B cell (primary cell): Measurements from ENCODE around the gene ADAMTSL2. TPM values are rescaled to one million over a fixed set of nuclear protein-coding genes. Genes with fewer than 3 reads are reported as not detected.

ENCODE experiments used
- ATAC-seq: fragments of 200-7000 bp; cut with Tn5 transposase; one replicate; pipeline ENCODE4 v1.10.0; 2021; ENCODE audit warnings: low read depth, mild to moderate bottlenecking, moderate number of reproducible peaks, moderate library complexity
- CTCF ChIA-PET: fragments of 350-600 bp; sonication (Branson Sonifier 250); formaldehyde crosslinking; loops from one replicate; lab custom pipeline; 2021; ENCODE audit warnings: antibody characterized with exemption, inconsistent platforms; lab: Charles Lee
- POLR2A ChIA-PET: fragments of 350-600 bp; sonication (Branson Sonifier 250); formaldehyde crosslinking; loops from one replicate; lab custom pipeline; 2021; ENCODE audit warnings: antibody characterized with exemption; lab: Charles Lee
- DNase-seq: peaks from one replicate; pipeline ENCODE4 v3.0.0; 2013
- H2AFZ ChIP-seq: 2 replicates; pipeline ENCODE4 v1.6.1; 2012; ENCODE audit warnings: mild to moderate bottlenecking, low read depth, low read length; ENCODE audit not compliant: insufficient read depth, poor library complexity, severe bottlenecking
- H3K27ac ChIP-seq, 2 donors: 1 replicate in 1 of 2; 2 replicates in 1 of 2; pipeline ENCODE4 v1.5.1; 2012 to 2013; ENCODE audit warnings: low read length in 2 of 2, mild to moderate bottlenecking in 2 of 2, moderate library complexity in 1 of 2
- H3K27me3 ChIP-seq, 4 experiments: fragments of 200-600 bp in 1 of 4; sonication (generic) in 1 of 4; replicated peaks in 1 of 4; 1 replicate in 2 of 4; 2 replicates in 2 of 4; pipeline versions ENCODE4 v1.6.1 to v1.7.0; 2013 to 2016; ENCODE audit warnings: low read length in 3 of 4, mild to moderate bottlenecking in 2 of 4, mixed read lengths in 1 of 4, moderate library complexity in 1 of 4; ENCODE audit not compliant: insufficient read depth in 4 of 4, control insufficient read depth in 3 of 4; ENCODE audit errors: control extremely low read depth in 1 of 4
- H3K36me3 ChIP-seq, 2 experiments: replicated peaks in 1 of 2; 1 replicate in 1 of 2; 2 replicates in 1 of 2; pipeline versions ENCODE4 v1.6.1 to v1.7.1; 2013; ENCODE audit warnings: low read length in 1 of 2; ENCODE audit not compliant: insufficient read depth in 2 of 2, control insufficient read depth in 1 of 2; ENCODE audit errors: control extremely low read depth in 1 of 2, extremely low read depth in 1 of 2
- H3K4me1 ChIP-seq, 2 donors: fragments of 200-600 bp in 1 of 2; sonication (generic) in 1 of 2; 1 replicate in 1 of 2; 2 replicates in 1 of 2; pipeline versions ENCODE4 v1.5.1 to v1.6.1; 2013 to 2017; ENCODE audit warnings: low read length in 2 of 2; ENCODE audit not compliant: control insufficient read depth in 2 of 2, insufficient read depth in 2 of 2
- H3K4me2 ChIP-seq: replicated peaks from 2 replicates; pipeline ENCODE3; 2012; ENCODE audit warnings: mild to moderate bottlenecking, low read depth, low read length; ENCODE audit not compliant: poor library complexity, severe bottlenecking
- H3K4me3 ChIP-seq, 5 experiments: fragments of 200-600 bp in 1 of 5; sonication (generic) in 1 of 5; 1 replicate in 3 of 5; 2 replicates in 2 of 5; pipeline versions ENCODE4 v1.5.1 to v1.7.0; 2011 to 2016; ENCODE audit warnings: low read length in 4 of 5, mild to moderate bottlenecking in 4 of 5, low read depth in 2 of 5, control low read depth in 1 of 5, moderate library complexity in 1 of 5; ENCODE audit not compliant: insufficient read depth in 1 of 5; ENCODE audit errors: control extremely low read depth in 1 of 5, extremely low read depth in 1 of 5
- H3K79me2 ChIP-seq: fragments of 200-600 bp; sonication (generic); one replicate; pipeline ENCODE4 v1.6.0; 2016; ENCODE audit warnings: low read length; ENCODE audit not compliant: control insufficient read depth, insufficient read depth
- H3K9ac ChIP-seq: fragments of 200-600 bp; sonication (generic); 2 replicates; pipeline ENCODE4 v1.6.1; 2017; ENCODE audit warnings: mild to moderate bottlenecking, low read length, moderate library complexity
- H3K9me3 ChIP-seq, 3 donors: one replicate each; pipeline versions ENCODE4 v1.6.1 to v1.7.1; 2013; ENCODE audit warnings: low read length in 2 of 3; ENCODE audit not compliant: control insufficient read depth in 2 of 3, insufficient read depth in 1 of 3; ENCODE audit errors: control extremely low read depth in 1 of 3
- H4K20me1 ChIP-seq: 2 replicates; pipeline ENCODE4 v1.6.0; 2012; ENCODE audit warnings: mild to moderate bottlenecking, low read length; ENCODE audit not compliant: insufficient read depth, control insufficient read depth, poor library complexity, severe bottlenecking
- H3K27ac Mint-ChIP-seq: one replicate; pipeline ENCODE4 v1.8.0; 2021; ENCODE audit warnings: mixed read lengths
- H3K27me3 Mint-ChIP-seq: one replicate; pipeline ENCODE4 v1.8.0; 2021; ENCODE audit warnings: mixed read lengths
- H3K4me1 Mint-ChIP-seq: one replicate; pipeline ENCODE4 v1.8.0; 2021; ENCODE audit warnings: mixed read lengths
- H3K4me3 Mint-ChIP-seq: one replicate; pipeline ENCODE4 v1.8.0; 2021; ENCODE audit warnings: mixed read lengths
- H3K9me3 Mint-ChIP-seq: one replicate; pipeline ENCODE4 v1.8.0; 2022; ENCODE audit warnings: mixed read lengths; ENCODE audit not compliant: insufficient read depth
- EZH2 ChIP-seq: IDR thresholded peaks from 2 replicates; pipeline ENCODE4 v1.6.1; 2012; ENCODE audit warnings: borderline replicate concordance, low read depth, mild to moderate bottlenecking, moderate library complexity, low read length; ENCODE audit not compliant: insufficient read depth, poor library complexity, severe bottlenecking
- WGBS: methylation state at CpG from one replicate; pipeline ENCODE4 v1.1.5; 2013; ENCODE audit warnings: missing lambda C conversion rate; ENCODE audit not compliant: insufficient coverage; 5-methylcytosine and 5-hydroxymethylcytosine counted together
- intact Hi-C: fragments of 100-400 bp; cut with micrococcal nuclease; formaldehyde crosslinking; loops from one replicate; pipeline ENCODE4 v1.10.0; 2022
- polyA plus RNA-seq: library from polyadenylated mRNA; depleted of rRNA; stranded (reverse); fragments of >200 nt; gene quantifications from 2 replicates; pipeline ENCODE4 v1.2.3, GENCODE V29; 2012
- total RNA-seq, 2 donors: library from RNA; stranded (reverse); fragments of 120-200 nt in 1 of 2; gene quantifications; 1 replicate in 1 of 2; 2 replicates in 1 of 2; pipeline versions ENCODE4 v1.2.3 to v1.2.4, GENCODE V29; 2013 to 2022
- TF ChIP-seq, protein P1 (sequence below): fragments of 200-600 bp; IDR thresholded peaks from one replicate; pipeline ENCODE4 v1.8.0; 2022; ENCODE audit warnings: antibody characterized with exemption, mild to moderate bottlenecking

The ADAMTSL2 gene
- total and polyA plus RNA-seq, 2 donors (not counting 1 experiment from before 2014, with no cell fraction given), result 0.03 TPM; not detected in 1

DNA sequence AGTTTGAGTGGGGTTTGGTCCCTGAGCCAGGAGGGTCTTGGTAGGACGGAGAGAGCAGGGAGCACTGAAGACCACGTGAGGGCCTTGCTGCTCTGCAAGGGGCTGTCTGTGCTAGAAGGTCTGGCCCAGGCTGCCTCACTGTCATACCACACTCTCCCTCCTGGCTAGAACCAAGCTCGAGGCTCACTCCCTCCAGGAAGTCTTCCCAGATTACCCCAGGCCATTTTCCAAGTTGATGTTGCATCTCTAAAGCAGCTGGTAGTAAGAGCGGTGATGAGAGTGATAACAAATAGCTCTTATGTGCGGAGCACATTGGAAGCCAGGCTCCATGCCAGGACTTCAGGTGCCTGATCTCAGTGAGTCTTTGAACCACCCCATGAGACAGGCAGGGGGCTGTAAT, 16.3 kb upstream of the ADAMTSL2 start:
- Histone ChIP-seq H3K9me3 (no peaks in the 10 kb centered on the region), H3K4me3 (no peak overlapping the region), H2AFZ (no peak overlapping the region), H3K79me2 (no peaks in the 10 kb centered on the region), H3K36me3 (no peaks in the 10 kb centered on the region), H3K27me3 (peaks cover 0 to 4% (median 0%) of the 10 kb centered on the region in 4 experiments), H3K4me1 (no peaks in the 10 kb centered on the region), H3K9ac (no peak overlapping the region), H3K27ac (no peak overlapping the region), H4K20me1 (no peaks in the 10 kb centered on the region), H3K4me2 (no peak overlapping the region)
- DNase-seq, result no peak
- intact Hi-C loops, result no loop called here
- TF ChIP-seq, protein P1, sequence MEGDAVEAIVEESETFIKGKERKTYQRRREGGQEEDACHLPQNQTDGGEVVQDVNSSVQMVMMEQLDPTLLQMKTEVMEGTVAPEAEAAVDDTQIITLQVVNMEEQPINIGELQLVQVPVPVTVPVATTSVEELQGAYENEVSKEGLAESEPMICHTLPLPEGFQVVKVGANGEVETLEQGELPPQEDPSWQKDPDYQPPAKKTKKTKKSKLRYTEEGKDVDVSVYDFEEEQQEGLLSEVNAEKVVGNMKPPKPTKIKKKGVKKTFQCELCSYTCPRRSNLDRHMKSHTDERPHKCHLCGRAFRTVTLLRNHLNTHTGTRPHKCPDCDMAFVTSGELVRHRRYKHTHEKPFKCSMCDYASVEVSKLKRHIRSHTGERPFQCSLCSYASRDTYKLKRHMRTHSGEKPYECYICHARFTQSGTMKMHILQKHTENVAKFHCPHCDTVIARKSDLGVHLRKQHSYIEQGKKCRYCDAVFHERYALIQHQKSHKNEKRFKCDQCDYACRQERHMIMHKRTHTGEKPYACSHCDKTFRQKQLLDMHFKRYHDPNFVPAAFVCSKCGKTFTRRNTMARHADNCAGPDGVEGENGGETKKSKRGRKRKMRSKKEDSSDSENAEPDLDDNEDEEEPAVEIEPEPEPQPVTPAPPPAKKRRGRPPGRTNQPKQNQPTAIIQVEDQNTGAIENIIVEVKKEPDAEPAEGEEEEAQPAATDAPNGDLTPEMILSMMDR, result no peak
- TF ChIP-seq EZH2, result no peak
- H3K4me1 Mint-ChIP-seq, result no peaks in the 10 kb centered on the region
- H3K4me3 Mint-ChIP-seq, result no peak overlapping the region
- POLR2A ChIA-PET, result no interaction called here
- CTCF ChIA-PET, result no interaction called here
- 92% methylated on average over 2 of the region's 5 CpGs for WGBS
- H3K9me3 Mint-ChIP-seq, result no peaks in the 10 kb centered on the region
- no peak for ATAC-seq
- H3K27me3 Mint-ChIP-seq, result peaks cover 8% of the 10 kb centered on the region
- no peak overlapping the region for H3K27ac Mint-ChIP-seq

DNA sequence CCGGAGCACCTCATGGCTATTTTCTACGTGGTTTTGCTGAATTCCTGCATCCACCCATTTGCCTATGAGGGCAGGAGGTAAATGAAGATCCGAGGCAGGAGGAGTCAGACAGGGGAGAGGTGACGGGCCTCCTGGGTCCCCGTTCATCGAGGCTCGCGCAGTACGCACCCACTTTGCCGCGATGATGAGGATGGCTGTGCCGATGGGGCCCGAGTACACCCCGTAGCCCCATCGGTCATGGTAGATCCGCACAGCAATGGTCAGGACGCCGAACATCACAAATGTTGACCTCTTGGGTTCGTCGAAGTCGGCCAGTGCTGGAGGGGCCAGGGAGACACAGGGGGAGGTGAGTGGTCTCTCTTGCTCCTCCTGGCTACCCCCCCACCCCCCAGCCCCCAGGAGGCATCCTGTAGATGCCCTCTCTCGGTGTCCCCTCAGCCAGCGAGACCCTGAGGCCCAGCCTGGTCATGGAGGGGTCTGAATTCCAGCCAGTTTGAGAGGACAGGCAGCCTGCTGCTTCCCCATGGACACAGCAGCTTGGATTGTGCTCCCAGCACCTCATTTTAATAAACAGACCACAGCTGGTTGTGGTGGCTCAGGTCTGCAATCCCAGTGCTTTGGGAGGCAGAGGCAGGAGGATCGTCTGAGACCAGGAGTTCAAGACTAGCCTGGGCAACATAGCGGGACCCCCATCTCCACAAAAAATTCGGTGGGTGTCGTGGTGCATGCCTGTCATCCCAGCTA, 15.6 kb upstream of the ADAMTSL2 start:
- Mint-ChIP-seq H3K4me3 (no peak overlapping the region), H3K9me3 (no peaks in the 10 kb centered on the region), H3K27ac (no peak overlapping the region), H3K27me3 (peaks cover 8% of the 10 kb centered on the region), H3K4me1 (no peaks in the 10 kb centered on the region)
- Histone ChIP-seq H4K20me1 (no peaks in the 10 kb centered on the region), H3K9me3 (no peaks in the 10 kb centered on the region), H3K4me2 (no peak overlapping the region), H3K27ac (no peak overlapping the region), H3K79me2 (no peaks in the 10 kb centered on the region), H3K27me3 (peaks cover 0 to 4% (median 0%) of the 10 kb centered on the region in 4 experiments), H3K4me3 (no peak overlapping the region), H2AFZ (no peak overlapping the region), H3K4me1 (no peaks in the 10 kb centered on the region), H3K36me3 (no peaks in the 10 kb centered on the region), H3K9ac (no peak overlapping the region)
- POLR2A ChIA-PET, result no interaction called here
- WGBS, result 93% methylated on average over 21 of the region's 27 CpGs
- DNase-seq (no peak), ATAC-seq (no peak)
- TF ChIP-seq, protein P1, result no peak
- TF ChIP-seq EZH2, result no peak
- intact Hi-C loops, result no loop called here
- CTCF ChIA-PET, result no interaction called here
